Dendritic cell treated with granulocyte-macrophage colony-stimulating factor and Interleukin-4, amounts not matched to agents 40 ng/mL and 50 ng/mL, for 4 days (primary cell): ENCODE measurements around the gene NR3C2.

Experiments used
- H3K27ac Mint-ChIP-seq: one replicate; pipeline ENCODE4 v1.8.0; 2022; ENCODE audit warnings: mild to moderate bottlenecking, mixed read lengths
- H3K27me3 Mint-ChIP-seq: one replicate; pipeline ENCODE4 v1.8.0; 2022; ENCODE audit warnings: mild to moderate bottlenecking, mixed read lengths
- H3K36me3 Mint-ChIP-seq: one replicate; pipeline ENCODE4 v1.8.0; 2022; ENCODE audit warnings: low read depth, mixed read lengths
- H3K4me1 Mint-ChIP-seq: one replicate; pipeline ENCODE4 v1.8.0; 2022; ENCODE audit warnings: low read depth, mixed read lengths
- H3K4me3 Mint-ChIP-seq: one replicate; pipeline ENCODE4 v1.8.0; 2022; ENCODE audit warnings: mild to moderate bottlenecking, moderate library complexity, mixed read lengths
- H3K9me3 Mint-ChIP-seq: one replicate; pipeline ENCODE4 v1.8.0; 2022; ENCODE audit warnings: mixed read lengths
- intact Hi-C: fragments of 100-400 bp; cut with micrococcal nuclease; formaldehyde crosslinking; loops from one replicate; pipeline ENCODE4 v1.15.0; 2022

The NR3C2 gene

GRCh38 chr4:148443512-148444295 is 1.5 kb upstream of the NR3C2 start:
- peaks cover 79% of the 10 kb centered on the region for H3K27me3 Mint-ChIP-seq
- no peak overlapping the region for H3K27ac Mint-ChIP-seq
- H3K4me1 Mint-ChIP-seq: peaks cover 34% of the 10 kb centered on the region
- H3K4me3 Mint-ChIP-seq: peak overlapping the region; percentile 98
- intact Hi-C loops: no loop called here
- H3K9me3 Mint-ChIP-seq: no peaks in the 10 kb centered on the region
- peaks cover 13% of the 10 kb centered on the region for H3K36me3 Mint-ChIP-seq

- intact Hi-C loops: no loop called here
- Mint-ChIP-seq H3K36me3 (peaks cover 13% of the 10 kb centered on the region), H3K4me1 (peaks cover 34% of the 10 kb centered on the region), H3K27ac (peak overlapping the region; percentile 94), H3K9me3 (no peaks in the 10 kb centered on the region), H3K27me3 (peaks cover 80% of the 10 kb centered on the region), H3K4me3 (peak overlapping the region; percentile 98)
These were observed 758 bp upstream of the NR3C2 start for GRCh38 chr4:148442832-148443511.

- peaks cover 34% of the 10 kb centered on the region for H3K4me1 Mint-ChIP-seq
- H3K27me3 Mint-ChIP-seq: peaks cover 72% of the 10 kb centered on the region
- H3K27ac Mint-ChIP-seq: peak overlapping the region; percentile 94
- no peaks in the 10 kb centered on the region for H3K9me3 Mint-ChIP-seq
- H3K36me3 Mint-ChIP-seq: peaks cover 13% of the 10 kb centered on the region
- peak overlapping the region; percentile 98 for H3K4me3 Mint-ChIP-seq
- intact Hi-C loops: no loop called here
These were observed 609 bp downstream of the NR3C2 start for GRCh38 chr4:148441624-148441985.

GRCh38 chr4:148438047-148438446 is 4.2 kb downstream of the NR3C2 start:
- H3K4me1 Mint-ChIP-seq: peaks cover 14% of the 10 kb centered on the region
- no peaks in the 10 kb centered on the region for H3K9me3 Mint-ChIP-seq
- H3K27me3 Mint-ChIP-seq: peaks cover 69% of the 10 kb centered on the region
- peaks cover 13% of the 10 kb centered on the region for H3K36me3 Mint-ChIP-seq
- intact Hi-C loops: no loop called here
- no peak overlapping the region for H3K4me3 Mint-ChIP-seq
- no peak overlapping the region for H3K27ac Mint-ChIP-seq

GRCh38 chr4:148437439-148437838 is 4.8 kb downstream of the NR3C2 start:
- Mint-ChIP-seq H3K27ac (no peak overlapping the region), H3K9me3 (no peaks in the 10 kb centered on the region), H3K36me3 (peaks cover 7% of the 10 kb centered on the region), H3K27me3 (peaks cover 63% of the 10 kb centered on the region), H3K4me1 (peaks cover 14% of the 10 kb centered on the region), H3K4me3 (no peak overlapping the region)
- intact Hi-C loops: no loop called here

GRCh38 chr4:148436512-148436911 is 5.7 kb downstream of the NR3C2 start:
- no peak overlapping the region for H3K27ac Mint-ChIP-seq
- peaks cover 8% of the 10 kb centered on the region for H3K4me1 Mint-ChIP-seq
- no peaks in the 10 kb centered on the region for H3K9me3 Mint-ChIP-seq
- peaks cover 58% of the 10 kb centered on the region for H3K27me3 Mint-ChIP-seq
- H3K36me3 Mint-ChIP-seq: no peaks in the 10 kb centered on the region
- intact Hi-C loops: no loop called here
- no peak overlapping the region for H3K4me3 Mint-ChIP-seq

- Mint-ChIP-seq H3K4me3 (no peak overlapping the region), H3K4me1 (peaks cover 1% of the 10 kb centered on the region), H3K27ac (no peak overlapping the region), H3K36me3 (no peaks in the 10 kb centered on the region), H3K9me3 (no peaks in the 10 kb centered on the region), H3K27me3 (peaks cover 51% of the 10 kb centered on the region)
- intact Hi-C loops: no loop called here
These were observed 6.4 kb downstream of the NR3C2 start for GRCh38 chr4:148435654-148436406.

GRCh38 chr4:148434075-148434773 is 8.0 kb downstream of the NR3C2 start:
- H3K4me3 Mint-ChIP-seq: no peak overlapping the region
- no peaks in the 10 kb centered on the region for H3K4me1 Mint-ChIP-seq
- intact Hi-C loops: no loop called here
- H3K27me3 Mint-ChIP-seq: peaks cover 36% of the 10 kb centered on the region
- H3K36me3 Mint-ChIP-seq: no peaks in the 10 kb centered on the region
- no peaks in the 10 kb centered on the region for H3K9me3 Mint-ChIP-seq
- no peak overlapping the region for H3K27ac Mint-ChIP-seq

GRCh38 chr4:148431401-148431800 is 10.8 kb downstream of the NR3C2 start:
- Mint-ChIP-seq H3K4me1 (no peaks in the 10 kb centered on the region), H3K27ac (no peak overlapping the region), H3K27me3 (peaks cover 29% of the 10 kb centered on the region), H3K9me3 (no peaks in the 10 kb centered on the region), H3K4me3 (no peak overlapping the region), H3K36me3 (no peaks in the 10 kb centered on the region)
- intact Hi-C loops: no loop called here

- Mint-ChIP-seq H3K27me3 (peaks cover 28% of the 10 kb centered on the region), H3K4me1 (no peaks in the 10 kb centered on the region), H3K27ac (no peak overlapping the region), H3K36me3 (no peaks in the 10 kb centered on the region), H3K4me3 (no peak overlapping the region), H3K9me3 (no peaks in the 10 kb centered on the region)
- intact Hi-C loops: no loop called here
These were observed 11.4 kb downstream of the NR3C2 start for GRCh38 chr4:148430854-148431253.

- Mint-ChIP-seq H3K9me3 (no peaks in the 10 kb centered on the region), H3K27ac (no peak overlapping the region), H3K36me3 (no peaks in the 10 kb centered on the region), H3K4me1 (no peaks in the 10 kb centered on the region), H3K4me3 (no peak overlapping the region), H3K27me3 (peaks cover 15% of the 10 kb centered on the region)
- intact Hi-C loops: no loop called here
These were observed 13.0 kb downstream of the NR3C2 start for GRCh38 chr4:148429206-148429605.

- H3K36me3 Mint-ChIP-seq: no peaks in the 10 kb centered on the region
- intact Hi-C loops: no loop called here
- no peak overlapping the region for H3K4me3 Mint-ChIP-seq
- H3K27ac Mint-ChIP-seq: no peak overlapping the region
- no peaks in the 10 kb centered on the region for H3K9me3 Mint-ChIP-seq
- H3K27me3 Mint-ChIP-seq: peaks cover 7% of the 10 kb centered on the region
- no peaks in the 10 kb centered on the region for H3K4me1 Mint-ChIP-seq
These were observed 15.6 kb downstream of the NR3C2 start for GRCh38 chr4:148426643-148427042.

GRCh38 chr4:148425327-148426110 is 16.7 kb downstream of the NR3C2 start:
- Mint-ChIP-seq H3K4me3 (no peak overlapping the region), H3K27ac (no peak overlapping the region), H3K4me1 (no peaks in the 10 kb centered on the region), H3K36me3 (no peaks in the 10 kb centered on the region), H3K27me3 (peaks cover 7% of the 10 kb centered on the region), H3K9me3 (no peaks in the 10 kb centered on the region)
- intact Hi-C loops: no loop called here
